ENCODE measurements around the gene DDX20.
"Not testable (repeated sequence)": the region's sequence is repeated elsewhere in the genome, so short reads cannot be mapped to it uniquely, and the experiment has no call there.

DDX20 gene

GRCh38 chr1:111778541-111779051, 22.9 kb downstream of the DDX20 start:
- in situ Hi-C loops (cut with HindIII; ENCODE audit: low sequenced_read_pairs): no loop called here

GRCh38 chr1:111779546-111779945, 23.8 kb downstream of the DDX20 start:
- in situ Hi-C loops (cut with HindIII; ENCODE audit: low sequenced_read_pairs): no loop called here

DNA sequence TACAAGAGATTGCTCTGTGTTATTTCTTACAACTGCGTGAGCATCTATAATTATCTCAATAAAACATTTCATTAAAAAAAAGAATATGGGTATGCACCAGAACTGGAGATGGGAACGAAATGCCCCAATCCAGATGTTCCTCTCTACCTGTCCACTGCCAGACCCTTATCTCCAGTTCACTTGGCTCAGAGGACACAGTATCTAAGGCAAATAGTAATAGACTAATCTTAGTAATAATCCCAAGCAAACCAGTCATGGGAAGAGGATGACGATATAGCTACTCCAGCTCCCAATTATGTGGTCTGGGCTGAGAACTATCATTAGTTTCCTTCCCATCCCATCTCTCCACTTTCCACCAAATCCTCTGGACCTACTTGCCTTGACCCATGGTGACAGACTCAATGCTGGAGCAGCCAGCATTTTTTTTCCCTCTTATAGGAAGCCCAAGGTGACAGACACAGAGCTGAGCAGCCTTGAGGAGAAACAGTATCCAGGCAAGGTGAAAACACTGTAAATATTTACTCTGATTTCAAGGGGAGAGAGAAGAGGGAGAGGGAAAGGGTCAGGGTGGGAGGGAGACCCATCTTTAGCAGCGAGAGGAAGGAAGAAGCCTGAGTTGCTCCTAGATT, 28.7 kb downstream of the DDX20 start:
- in situ Hi-C loops (cut with HindIII; ENCODE audit: low sequenced_read_pairs): no loop called here

GRCh38 chr1:111786669-111787207, 31.0 kb downstream of the DDX20 start:
- in situ Hi-C loops (cut with HindIII; ENCODE audit: low sequenced_read_pairs): no loop called here

DNA sequence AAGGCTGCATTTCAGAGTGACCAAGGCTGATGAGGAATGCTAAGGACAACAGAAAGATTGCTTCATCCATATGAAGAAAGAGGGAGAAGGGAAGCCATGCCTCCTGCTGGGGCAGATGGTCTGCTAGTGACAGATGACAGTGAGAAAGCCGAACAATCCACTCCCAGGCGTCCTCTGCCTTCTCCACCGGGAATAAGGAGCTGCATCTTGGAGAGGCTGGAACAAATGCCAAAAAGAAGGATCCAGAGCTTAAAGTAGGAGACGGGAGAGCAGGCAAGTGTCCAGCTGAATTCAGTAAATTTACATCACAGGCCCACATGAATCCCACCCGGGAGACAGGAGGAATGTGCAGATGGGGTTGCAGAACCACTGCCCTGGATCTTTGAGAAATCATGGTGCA, 33.4 kb downstream of the DDX20 start:
- in situ Hi-C loops (cut with HindIII; ENCODE audit: low sequenced_read_pairs): no loop called here

DNA sequence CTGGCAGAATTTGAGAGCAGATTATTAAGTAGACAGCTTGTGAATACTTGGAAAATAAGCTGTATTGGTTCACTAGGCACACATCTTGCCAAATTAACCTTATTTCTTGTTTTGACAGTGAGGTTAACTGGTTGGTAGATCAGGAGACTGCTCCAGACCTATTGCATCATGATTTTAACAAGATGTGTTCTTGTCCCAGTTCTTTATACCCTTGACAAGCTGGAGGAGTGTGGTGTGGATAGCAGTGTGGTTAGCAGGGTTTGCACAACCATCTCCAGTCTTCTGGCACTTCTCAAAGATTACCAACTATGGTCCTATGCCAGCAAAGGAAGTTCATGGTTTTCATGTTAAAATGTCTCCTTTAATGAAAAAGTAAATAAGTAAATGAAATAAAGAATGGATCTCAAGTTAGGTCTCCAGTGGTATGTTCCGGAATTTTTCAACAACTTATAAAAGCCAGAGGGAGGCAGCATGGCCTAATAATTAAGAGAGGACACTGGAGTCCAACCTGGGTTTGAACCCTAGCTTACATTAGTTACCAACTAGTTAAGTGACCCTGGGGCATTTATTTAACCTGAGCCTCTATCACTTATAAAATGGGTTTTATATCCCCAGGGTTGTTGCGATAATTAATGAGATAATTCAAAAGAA, 34.1 kb downstream of the DDX20 start:
- in situ Hi-C loops (cut with HindIII; ENCODE audit: low sequenced_read_pairs): no loop called here

DNA sequence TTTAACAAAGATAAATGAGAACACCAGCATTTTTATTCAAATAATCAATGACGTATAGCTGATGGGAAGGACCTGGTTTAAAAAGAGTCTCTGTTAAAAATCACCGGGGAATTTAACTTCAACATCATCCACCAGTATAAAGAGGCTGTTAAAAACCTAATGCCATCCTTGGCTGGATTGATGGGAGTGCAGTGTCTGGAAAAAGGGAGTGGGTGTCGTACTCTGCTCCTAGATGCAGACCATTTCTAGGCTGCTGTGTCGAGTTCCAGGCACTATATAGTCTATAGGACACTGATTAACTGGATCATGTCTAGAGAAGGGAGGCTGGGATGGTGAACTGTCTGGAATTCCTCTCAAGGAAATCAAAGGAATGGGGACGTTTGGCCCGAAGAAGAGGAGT, 36.1 kb downstream of the DDX20 start:
- in situ Hi-C loops (cut with HindIII; ENCODE audit: low sequenced_read_pairs): no loop called here

DNA sequence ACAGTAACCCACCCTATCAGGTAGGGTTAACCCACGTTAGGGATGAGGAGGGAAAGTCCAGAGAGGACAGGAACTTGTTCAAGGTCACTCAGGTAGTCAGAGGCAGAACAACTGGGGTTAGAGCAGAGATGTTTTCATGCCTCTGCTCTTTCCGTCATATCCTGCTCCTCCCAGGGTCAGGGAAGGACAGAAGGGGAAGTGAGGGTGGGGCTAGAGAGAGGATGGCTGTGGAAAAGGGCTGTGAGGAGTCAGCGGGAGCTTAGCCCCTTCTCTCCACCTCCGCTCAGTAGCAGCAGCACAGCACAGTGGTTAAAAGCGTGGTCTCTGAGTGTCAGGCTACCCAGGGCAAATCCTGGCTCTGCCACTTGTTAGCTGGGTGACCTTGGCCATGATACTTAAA, 36.5 kb downstream of the DDX20 start:
- in situ Hi-C loops (cut with HindIII; ENCODE audit: low sequenced_read_pairs): no loop called here

- in situ Hi-C loops (cut with HindIII; ENCODE audit: low sequenced_read_pairs): no loop called here
Measured at GRCh38 chr1:111793923-111794322, 38.2 kb downstream of the DDX20 start.

- in situ Hi-C loops (cut with HindIII; ENCODE audit: low sequenced_read_pairs): no loop called here
Measured at GRCh38 chr1:111795401-111795800, 39.7 kb downstream of the DDX20 start.

GRCh38 chr1:111798580-111798979, 42.9 kb downstream of the DDX20 start:
- in situ Hi-C loops (cut with HindIII; ENCODE audit: low sequenced_read_pairs): no loop called here

GRCh38 chr1:111799722-111800121, 44.0 kb downstream of the DDX20 start:
- in situ Hi-C loops (cut with HindIII; ENCODE audit: low sequenced_read_pairs): not testable (repeated sequence)

DNA sequence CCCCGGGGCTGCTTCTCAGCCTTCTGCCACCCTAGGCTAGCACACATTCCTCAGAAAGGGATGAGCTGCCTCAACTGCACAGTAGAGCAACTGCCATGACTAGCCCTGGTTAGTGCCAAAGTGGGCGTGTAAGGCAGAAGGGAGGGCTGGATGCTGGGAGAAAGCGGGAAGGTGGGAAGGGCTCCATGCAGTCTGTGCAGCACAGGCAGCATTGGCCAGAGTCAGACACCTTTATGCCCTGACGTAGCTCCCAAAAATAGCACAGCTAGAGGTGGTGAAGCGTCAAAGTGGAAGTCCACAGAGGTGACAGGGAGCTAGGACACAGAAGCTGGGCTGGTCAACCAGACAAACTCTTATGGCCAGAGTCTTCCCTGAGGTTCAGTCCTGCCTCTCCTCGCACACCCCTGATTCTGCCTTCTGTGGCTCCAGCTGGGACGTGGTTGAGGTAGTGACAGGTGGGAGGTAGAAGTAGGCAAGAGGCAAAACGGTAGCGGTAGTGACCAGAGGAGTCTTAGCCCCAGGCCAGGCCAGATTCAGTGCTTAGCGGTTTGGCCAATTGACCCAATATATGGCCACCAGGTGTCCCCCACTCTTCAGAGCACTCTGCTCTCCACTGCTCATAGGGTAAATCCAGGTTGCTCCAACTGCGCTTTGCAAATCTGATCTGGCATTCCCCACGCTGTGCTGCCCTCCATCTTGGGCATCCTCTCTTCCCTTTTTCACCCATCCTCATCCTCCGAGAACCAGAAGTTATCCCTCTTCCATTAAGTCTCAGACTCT, 45.6 kb downstream of the DDX20 start:
- in situ Hi-C loops (cut with HindIII; ENCODE audit: low sequenced_read_pairs): no loop called here

DNA sequence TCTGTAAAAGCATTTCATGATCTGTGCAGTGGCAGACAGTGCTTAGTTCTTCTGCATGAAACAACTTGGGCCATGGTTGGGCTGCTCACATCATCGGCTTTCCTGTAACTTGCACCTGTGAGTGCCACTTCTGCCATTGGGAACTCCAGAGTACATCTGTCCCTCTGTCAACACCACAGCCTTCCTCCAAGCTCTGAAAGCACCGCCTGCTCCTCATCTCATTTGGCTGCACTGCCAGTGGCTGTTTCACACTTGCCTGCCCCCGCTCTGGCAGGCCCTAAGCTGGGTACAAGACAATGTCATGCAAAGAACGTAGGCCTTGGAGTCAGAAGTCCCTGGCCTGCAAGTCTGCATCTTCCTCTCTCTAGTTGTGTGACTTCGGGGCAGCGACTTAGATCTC, 46.4 kb downstream of the DDX20 start:
- in situ Hi-C loops (cut with HindIII; ENCODE audit: low sequenced_read_pairs): no loop called here

DNA sequence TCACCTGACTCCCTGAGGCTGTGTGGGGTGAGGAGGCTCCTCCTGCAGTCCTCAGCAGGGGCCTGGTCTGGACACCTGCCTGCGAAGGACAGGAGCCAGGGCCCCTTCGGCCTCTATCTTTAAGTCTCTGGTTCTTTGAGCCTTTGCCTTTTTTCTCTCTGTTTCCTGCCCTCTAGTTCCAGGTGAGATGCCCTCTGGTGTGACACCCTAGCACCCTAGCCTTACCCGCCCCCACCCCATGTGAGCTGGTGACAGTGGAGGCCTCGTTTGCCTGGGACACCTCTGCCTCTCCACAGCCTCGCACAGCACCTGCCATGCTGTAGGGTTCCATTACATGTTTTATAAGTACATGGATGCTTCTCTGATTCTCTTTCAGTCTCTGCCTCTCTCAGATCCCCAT, 47.3 kb downstream of the DDX20 start:
- in situ Hi-C loops (cut with HindIII; ENCODE audit: low sequenced_read_pairs): no loop called here

DNA sequence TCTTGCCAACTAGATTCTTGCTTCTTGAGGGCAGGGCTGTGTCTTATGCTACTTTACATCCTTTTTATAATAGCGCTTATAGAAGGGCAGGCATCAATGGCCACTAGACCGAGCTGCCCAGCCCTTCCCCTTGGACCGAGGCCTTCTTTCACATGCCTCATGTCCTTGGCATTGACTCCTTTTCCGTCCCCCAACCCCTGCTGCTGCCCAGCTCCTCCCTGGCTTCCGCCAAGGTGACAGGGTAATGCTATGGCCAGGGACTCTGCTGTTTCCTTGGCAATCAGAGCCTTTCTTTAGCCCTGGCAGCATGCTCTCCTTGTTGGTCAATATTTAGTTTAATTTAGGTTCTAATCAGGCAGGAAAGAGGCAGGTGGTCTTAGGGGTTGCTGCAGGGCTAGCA, 48.2 kb downstream of the DDX20 start:
- in situ Hi-C loops (cut with HindIII; ENCODE audit: low sequenced_read_pairs): no loop called here

DNA sequence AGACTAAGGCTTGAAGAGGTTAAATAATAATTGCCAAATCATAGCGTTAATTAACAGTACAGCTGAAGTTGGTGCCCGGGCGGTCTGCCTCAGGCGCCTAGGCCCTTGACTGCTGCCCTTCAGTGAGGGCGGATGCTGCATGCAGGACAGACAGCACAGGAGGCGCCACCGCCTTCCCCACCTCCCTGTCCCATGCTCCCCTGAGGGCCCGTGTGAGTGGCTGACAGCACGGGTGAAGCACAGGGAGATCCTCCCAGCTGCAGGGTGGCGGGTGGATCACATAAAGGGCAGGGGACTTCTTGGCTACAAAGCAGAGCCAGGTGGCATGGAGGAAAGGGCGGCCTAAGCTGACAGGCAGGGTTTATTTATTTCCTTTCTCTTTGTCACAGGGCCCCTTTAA, 49.1 kb downstream of the DDX20 start:
- in situ Hi-C loops (cut with HindIII; ENCODE audit: low sequenced_read_pairs): no loop called here

GRCh38 chr1:111805251-111805650, 49.5 kb downstream of the DDX20 start:
- in situ Hi-C loops (cut with HindIII; ENCODE audit: low sequenced_read_pairs): no loop called here

- in situ Hi-C loops (cut with HindIII; ENCODE audit: low sequenced_read_pairs): no loop called here
Measured at GRCh38 chr1:111811891-111812290, 56.2 kb downstream of the DDX20 start.

DNA sequence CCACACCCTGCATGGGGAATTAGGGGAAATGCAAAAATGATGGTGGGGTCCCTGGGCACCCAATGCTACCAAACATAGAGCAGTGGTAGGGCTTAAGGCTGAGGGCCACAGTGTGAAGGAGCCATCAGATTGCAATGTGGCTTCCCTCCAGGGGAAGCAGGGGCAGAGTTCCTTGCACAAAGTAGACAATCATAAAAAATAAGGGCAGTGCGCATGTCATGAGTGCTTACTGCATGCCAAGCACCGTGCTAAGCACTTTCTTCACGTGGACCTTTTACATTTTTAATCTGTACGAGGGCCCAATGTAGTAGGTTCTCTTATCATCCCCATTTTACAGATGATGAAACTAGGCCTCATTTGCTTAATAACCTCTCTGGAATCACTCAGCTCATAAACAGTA, 56.6 kb downstream of the DDX20 start:
- in situ Hi-C loops (cut with HindIII; ENCODE audit: low sequenced_read_pairs): no loop called here

DNA sequence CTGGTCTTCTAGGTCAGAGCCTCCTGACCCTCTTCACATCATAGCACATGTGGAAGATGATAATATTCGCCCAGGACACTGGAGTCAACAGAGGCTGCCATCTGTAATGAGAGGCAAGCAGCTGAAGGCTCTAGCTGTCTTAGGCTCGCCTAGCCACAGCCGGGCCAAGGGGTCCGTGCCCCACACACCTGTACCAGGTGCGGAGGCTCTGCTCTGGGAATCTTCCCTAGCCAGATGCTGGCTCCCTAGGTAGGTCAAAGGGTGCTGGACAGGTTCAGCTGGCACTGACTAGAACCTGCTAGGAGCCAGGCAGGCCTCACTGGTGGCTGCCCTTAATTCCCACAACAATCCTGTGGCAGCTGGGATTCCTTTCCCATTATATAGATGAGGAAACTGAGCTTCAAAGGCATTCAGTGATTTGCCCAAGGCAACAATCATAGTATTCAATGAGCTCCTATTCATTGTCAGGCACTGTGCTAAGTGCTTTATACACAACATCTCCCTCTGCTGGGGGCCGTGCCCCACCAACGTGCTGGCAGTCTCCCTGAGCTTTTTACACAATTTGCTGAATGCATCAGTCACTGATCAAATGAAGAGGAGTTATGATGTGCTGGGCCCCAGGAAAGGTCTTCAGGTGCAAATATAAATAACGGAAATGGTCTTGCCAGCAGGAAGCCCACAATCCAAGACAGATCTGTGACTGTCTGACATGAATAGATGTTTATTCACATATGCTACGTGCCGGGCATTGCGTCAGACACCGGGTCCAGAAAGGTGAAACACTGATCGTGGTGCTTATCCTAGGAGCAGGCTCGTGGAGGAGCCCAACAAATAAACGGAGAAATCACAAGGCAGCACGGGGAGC, 58.0 kb downstream of the DDX20 start:
- in situ Hi-C loops (cut with HindIII; ENCODE audit: low sequenced_read_pairs): no loop called here
